HEK293 (cell line): Measurements from ENCODE around the gene PLCB1.
"Not testable (repeated sequence)": the region's sequence is repeated elsewhere in the genome, so short reads cannot be mapped to it uniquely, and the experiment has no call there.

Experiments used
- CTCF ChIA-PET: fragments of 350-600 bp; formaldehyde crosslinking; extraction: SDS; loops from one replicate; lab custom pipeline; 2021; ENCODE audit warnings: antibody characterized with exemption; lab: Yijun Ruan, JAX
- POLR2A ChIA-PET: fragments of 300-600 bp; formaldehyde crosslinking; extraction: SDS; loops from one replicate; lab custom pipeline; 2020; ENCODE audit warnings: antibody characterized with exemption, inconsistent platforms; lab: Yijun Ruan, JAX
- H3K27ac ChIP-seq: fragments of 200-500 bp; sonication (Bioruptor generic); 2 replicates; pipeline ENCODE4 v1.5.1; 2014; ENCODE audit warnings: low read depth, low read length, control low read depth, inconsistent platforms; ENCODE audit errors: extremely low read depth
- H3K36me3 ChIP-seq, 2 experiments: fragments of 200-500 bp in 1 of 2; sonication (Bioruptor generic) in 1 of 2; 1 replicate in 1 of 2; 2 replicates in 1 of 2; pipeline ENCODE4 v1.5.1; 2014 to 2017; ENCODE audit warnings: inconsistent platforms in 2 of 2, low read length in 2 of 2; ENCODE audit not compliant: control insufficient read depth in 2 of 2, insufficient read depth in 1 of 2
- H3K4me1 ChIP-seq: fragments of 200-500 bp; sonication (Bioruptor generic); 2 replicates; pipeline ENCODE4 v1.5.1; 2014; ENCODE audit warnings: mild to moderate bottlenecking, low read length, inconsistent platforms; ENCODE audit not compliant: control insufficient read depth, insufficient read depth
- H3K4me3 ChIP-seq: 2 replicates; pipeline ENCODE4 v1.5.1; 2011; ENCODE audit warnings: low read depth, mild to moderate bottlenecking, control low read depth, low read length, moderate library complexity
- H3K9me3 ChIP-seq: fragments of 200-500 bp; sonication (Bioruptor generic); 2 replicates; pipeline ENCODE4 v1.5.1; 2014; ENCODE audit warnings: low read depth, low read length, inconsistent platforms; ENCODE audit not compliant: control insufficient read depth, insufficient read depth
- BCL11B ChIP-seq: fragments of 450-650 bp; formaldehyde crosslinking; IDR thresholded peaks from 2 replicates; pipeline ENCODE4 v1.5.1; 2016; ENCODE audit warnings: low read depth, missing biosample characterization, missing genetic modification characterization
- KLF1 ChIP-seq: fragments of 450-650 bp; formaldehyde crosslinking; IDR thresholded peaks from 2 replicates; pipeline ENCODE4 v1.5.1; 2016; ENCODE audit warnings: missing biosample characterization, missing genetic modification characterization
- MZF1 ChIP-seq: fragments of 450-650 bp; formaldehyde crosslinking; IDR thresholded peaks from 2 replicates; pipeline ENCODE4 v1.5.1; 2017; ENCODE audit warnings: missing biosample characterization, missing genetic modification characterization, borderline replicate concordance
- PRDM1 ChIP-seq: fragments of 450-650 bp; formaldehyde crosslinking; IDR thresholded peaks from 2 replicates; pipeline ENCODE4; 2016; ENCODE audit warnings: missing biosample characterization, missing genetic modification characterization
- RBAK ChIP-seq: fragments of 450-650 bp; formaldehyde crosslinking; IDR thresholded peaks from 2 replicates; pipeline ENCODE4 v1.5.1; 2016; ENCODE audit warnings: missing biosample characterization, missing genetic modification characterization
- TSHZ1 ChIP-seq: fragments of 450-650 bp; formaldehyde crosslinking; IDR thresholded peaks from 2 replicates; pipeline ENCODE4 v1.5.1; 2016; ENCODE audit warnings: missing biosample characterization, missing genetic modification characterization, borderline replicate concordance
- WT1 ChIP-seq: fragments of 450-650 bp; formaldehyde crosslinking; IDR thresholded peaks from 2 replicates; pipeline ENCODE4 v1.5.1; 2016; ENCODE audit warnings: missing biosample characterization, missing genetic modification characterization
- ZBTB48 ChIP-seq: fragments of 450-650 bp; formaldehyde crosslinking; IDR thresholded peaks from 2 replicates; pipeline ENCODE4 v1.5.1; 2016; ENCODE audit warnings: missing biosample characterization, missing genetic modification characterization
- ZBTB8A ChIP-seq: fragments of 450-650 bp; formaldehyde crosslinking; IDR thresholded peaks from 2 replicates; pipeline ENCODE4 v1.5.1; 2016; ENCODE audit warnings: missing biosample characterization, missing genetic modification characterization
- ZFP3 ChIP-seq: fragments of 450-650 bp; formaldehyde crosslinking; IDR thresholded peaks from 2 replicates; pipeline ENCODE4 v1.5.1; 2016; ENCODE audit warnings: low read depth, missing biosample characterization, missing genetic modification characterization
- ZFP69B ChIP-seq: fragments of 450-650 bp; formaldehyde crosslinking; IDR thresholded peaks from 2 replicates; pipeline ENCODE4 v1.5.1; 2016; ENCODE audit warnings: missing biosample characterization, missing genetic modification characterization
- ZNF133 ChIP-seq: fragments of 450-650 bp; formaldehyde crosslinking; IDR thresholded peaks from 2 replicates; pipeline ENCODE4 v1.5.1; 2016; ENCODE audit warnings: missing biosample characterization, missing genetic modification characterization
- ZNF433 ChIP-seq: fragments of 450-650 bp; formaldehyde crosslinking; IDR thresholded peaks from 2 replicates; pipeline ENCODE4 v1.5.1; 2016; ENCODE audit warnings: missing biosample characterization, missing genetic modification characterization, low read depth
- ZNF449 ChIP-seq: fragments of 450-650 bp; formaldehyde crosslinking; IDR thresholded peaks from 2 replicates; pipeline ENCODE4 v1.5.1; 2017; ENCODE audit warnings: missing biosample characterization, mild to moderate bottlenecking, missing genetic modification characterization, moderate library complexity
- ZNF510 ChIP-seq: fragments of 450-650 bp; formaldehyde crosslinking; IDR thresholded peaks from 2 replicates; pipeline ENCODE4 v1.5.1; 2018; ENCODE audit warnings: mild to moderate bottlenecking, missing genetic modification characterization, missing biosample characterization; ENCODE audit not compliant: insufficient replicate concordance
- ZNF529 ChIP-seq: fragments of 450-650 bp; formaldehyde crosslinking; IDR thresholded peaks from 2 replicates; pipeline ENCODE4 v1.5.1; 2017; ENCODE audit warnings: missing genetic modification characterization, missing biosample characterization; ENCODE audit not compliant: insufficient replicate concordance
- ZNF549 ChIP-seq: fragments of 450-650 bp; IDR thresholded peaks from 2 replicates; pipeline ENCODE4 v1.5.1; 2018; ENCODE audit warnings: missing biosample characterization, missing genetic modification characterization, mild to moderate bottlenecking, inconsistent platforms, moderate library complexity
- ZNF600 ChIP-seq: fragments of 450-650 bp; formaldehyde crosslinking; IDR thresholded peaks from 2 replicates; pipeline ENCODE4 v1.5.1; 2016; ENCODE audit warnings: missing biosample characterization, missing genetic modification characterization
- ZNF623 ChIP-seq: fragments of 450-650 bp; formaldehyde crosslinking; IDR thresholded peaks from 2 replicates; pipeline ENCODE4 v1.5.1; 2016; ENCODE audit warnings: missing biosample characterization, missing genetic modification characterization
- ZNF776 ChIP-seq: fragments of 450-650 bp; formaldehyde crosslinking; IDR thresholded peaks from 2 replicates; pipeline ENCODE4 v1.5.0; 2017; ENCODE audit warnings: missing biosample characterization, missing genetic modification characterization, borderline replicate concordance
- ZNF777 ChIP-seq: fragments of 450-650 bp; formaldehyde crosslinking; IDR thresholded peaks from 2 replicates; pipeline ENCODE4 v1.5.1; 2017; ENCODE audit warnings: missing biosample characterization, missing genetic modification characterization, borderline replicate concordance
- ZXDB ChIP-seq: fragments of 450-650 bp; formaldehyde crosslinking; IDR thresholded peaks from 2 replicates; pipeline ENCODE4 v1.5.1; 2016; ENCODE audit warnings: missing biosample characterization, missing genetic modification characterization
- TF ChIP-seq, protein P1 (sequence below): fragments of 450-650 bp; formaldehyde crosslinking; IDR thresholded peaks from 2 replicates; pipeline ENCODE4 v1.5.1; 2016; ENCODE audit warnings: missing biosample characterization, missing genetic modification characterization

Gene PLCB1

GRCh38 chr20:8829256-8829655, 697.2 kb downstream of the PLCB1 start:
- H3K9me3 ChIP-seq = no peaks in the 10 kb centered on the region
- POLR2A ChIA-PET = no interaction called here
- H3K4me1 ChIP-seq = no peaks in the 10 kb centered on the region
- H3K27ac ChIP-seq = no peak overlapping the region
- CTCF ChIA-PET = interaction anchor here (0.6 to 1.4 kb wide), 3 partner anchors 11 to 25 kb away, joined by 3 to 4 read pairs (median 3); no protein-coding TSS in a partner anchor
- no peaks in the 10 kb centered on the region for H3K36me3 ChIP-seq
- no peak overlapping the region for H3K4me3 ChIP-seq
- TF ChIP-seq ZNF776 = no peak
- TF ChIP-seq BCL11B (tag by site-specific recombination) = no peak

DNA sequence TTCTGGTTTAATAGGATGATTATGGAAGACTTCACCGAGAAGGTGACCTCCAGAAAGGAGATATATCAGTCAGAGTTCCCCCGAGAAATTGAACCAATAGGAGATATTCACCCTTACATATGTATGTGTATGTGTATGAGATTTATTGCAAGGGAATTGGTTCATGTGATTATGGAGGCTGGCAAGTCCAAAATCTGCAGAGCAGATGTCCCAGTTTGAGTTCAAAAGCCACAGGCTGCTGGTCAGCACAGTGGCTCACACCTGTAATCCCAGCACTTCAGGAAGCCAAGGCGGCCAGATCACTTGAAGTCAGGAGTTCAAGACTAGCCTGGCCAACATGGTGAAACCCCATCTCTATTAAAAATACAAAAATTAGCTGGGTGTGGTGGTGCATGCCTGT, 702.2 kb downstream of the PLCB1 start:
- H3K9me3 ChIP-seq, H3K4me1 ChIP-seq, H3K4me3 ChIP-seq, POLR2A ChIA-PET, H3K36me3 ChIP-seq, H3K27ac ChIP-seq, CTCF ChIA-PET: not testable (repeated sequence)

- Histone ChIP-seq H3K27ac (no peak overlapping the region), H3K36me3 (no peaks in the 10 kb centered on the region), H3K4me3 (no peak overlapping the region), H3K9me3 (no peaks in the 10 kb centered on the region), H3K4me1 (no peaks in the 10 kb centered on the region)
- ChIA-PET CTCF (interaction anchor here (0.5 to 0.6 kb wide), 2 partner anchors 338 to 575 kb away, joined by 3 read pairs; no protein-coding TSS in a partner anchor), POLR2A (no interaction called here)
- no peak for TF ChIP-seq KLF1 (tag by site-specific recombination)
- TF ChIP-seq ZNF529 (tag by site-specific recombination) = no peak
- no peak for TF ChIP-seq ZXDB (tag by site-specific recombination)
- TF ChIP-seq ZBTB48 = no peak
- no peak for TF ChIP-seq BCL11B (tag by site-specific recombination)
These were observed 702.8 kb downstream of the PLCB1 start for GRCh38 chr20:8834851-8835250.

GRCh38 chr20:8837396-8837795, 705.3 kb downstream of the PLCB1 start:
- Histone ChIP-seq H3K27ac (no peak overlapping the region), H3K36me3 (no peaks in the 10 kb centered on the region)
- CTCF ChIA-PET = interaction anchor here (1.0 to 2.5 kb wide), 2 partner anchors 17 to 556 kb away, joined by 3 to 11 read pairs; no protein-coding TSS in a partner anchor
- TF ChIP-seq, protein P1, sequence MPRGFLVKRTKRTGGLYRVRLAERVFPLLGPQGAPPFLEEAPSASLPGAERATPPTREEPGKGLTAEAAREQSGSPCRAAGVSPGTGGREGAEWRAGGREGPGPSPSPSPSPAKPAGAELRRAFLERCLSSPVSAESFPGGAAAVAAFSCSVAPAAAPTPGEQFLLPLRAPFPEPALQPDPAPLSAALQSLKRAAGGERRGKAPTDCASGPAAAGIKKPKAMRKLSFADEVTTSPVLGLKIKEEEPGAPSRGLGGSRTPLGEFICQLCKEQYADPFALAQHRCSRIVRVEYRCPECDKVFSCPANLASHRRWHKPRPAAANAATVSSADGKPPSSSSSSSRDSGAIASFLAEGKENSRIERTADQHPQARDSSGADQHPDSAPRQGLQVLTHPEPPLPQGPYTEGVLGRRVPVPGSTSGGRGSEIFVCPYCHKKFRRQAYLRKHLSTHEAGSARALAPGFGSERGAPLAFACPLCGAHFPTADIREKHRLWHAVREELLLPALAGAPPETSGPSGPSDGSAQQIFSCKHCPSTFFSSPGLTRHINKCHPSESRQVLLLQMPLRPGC (tag by site-specific recombination) = no peak
- no peak for TF ChIP-seq WT1 (tag by site-specific recombination)
- no peak for TF ChIP-seq ZNF776
- TF ChIP-seq RBAK (tag by site-specific recombination) = no peak
- TF ChIP-seq ZNF133 (tag by site-specific recombination) = no peak
- TF ChIP-seq ZNF777 (tag by site-specific recombination) = no peak
- no peak for TF ChIP-seq ZNF510 (tag by site-specific recombination)
- no peak for TF ChIP-seq ZNF549 (tag by site-specific recombination)
- no peak for TF ChIP-seq TSHZ1 (tag by site-specific recombination)
- TF ChIP-seq ZBTB8A (tag by site-specific recombination) = no peak
- TF ChIP-seq PRDM1 = no peak
- TF ChIP-seq MZF1 (tag by site-specific recombination) = no peak
- no peak for TF ChIP-seq ZFP69B
- TF ChIP-seq ZNF433 (tag by site-specific recombination) = no peak
- no peak for TF ChIP-seq ZNF449 (tag by site-specific recombination)
- no peak for TF ChIP-seq ZFP3 (tag by site-specific recombination)
- TF ChIP-seq ZNF623 = no peak
- no peak for TF ChIP-seq ZNF600

More at GRCh38 chr20:8837396-8837795, 705.3 kb downstream of the PLCB1 start:
- H3K4me1 ChIP-seq = no peaks in the 10 kb centered on the region
- H3K4me3 ChIP-seq = no peak overlapping the region
- H3K9me3 ChIP-seq = no peaks in the 10 kb centered on the region
- POLR2A ChIA-PET = no interaction called here
